Measurements from ENCODE around the gene WDFY3.
"Not testable (repeated sequence)": the region's sequence is repeated elsewhere in the genome, so short reads cannot be mapped to it uniquely, and the experiment has no call there.

Gene WDFY3

DNA sequence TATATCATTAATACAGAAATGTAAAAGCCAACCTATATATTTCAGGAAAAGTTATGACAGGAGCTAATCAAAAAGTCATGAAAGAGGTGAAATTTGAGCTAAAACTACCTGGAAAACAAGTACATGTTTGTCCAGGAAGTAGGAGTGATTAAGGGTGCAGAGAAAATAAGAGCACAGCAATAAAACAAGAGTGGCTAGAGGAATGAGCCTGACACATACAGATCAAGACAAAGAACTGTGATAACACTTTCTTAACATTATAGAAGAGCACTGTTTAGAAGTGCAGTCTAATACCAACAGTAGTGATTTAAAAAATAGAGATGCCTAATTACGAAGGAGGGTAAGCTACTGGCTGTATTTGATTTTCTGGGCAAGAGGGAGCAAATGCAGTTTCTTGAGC, 125.1 kb downstream of the WDFY3 start:
- Histone ChIP-seq H3K4me2 (ENCODE audit: low read length) (no peak overlapping the region), H3K4me3 (ENCODE audit: low read depth, low read length, poor library complexity, severe bottlenecking) (no peak overlapping the region), H3K9me3 (ENCODE audit: low read length) (no peaks in the 10 kb centered on the region), H3K36me3 (ENCODE audit: insufficient read depth, low read length) (no peaks in the 10 kb centered on the region), H4K20me1 (ENCODE audit: insufficient read depth, low read length) (no peaks in the 10 kb centered on the region), H3K27ac (ENCODE audit: low read depth, low read length, poor library complexity, severe bottlenecking) (no peak overlapping the region), H3K9me2 (ENCODE audit: low read depth, low read length) (no peaks in the 10 kb centered on the region), H3K79me2 (ENCODE audit: insufficient read depth, low read length) (no peaks in the 10 kb centered on the region), H3K27me3 (ENCODE audit: insufficient read depth, low read length) (no peaks in the 10 kb centered on the region), H3K9ac (ENCODE audit: low read length) (no peak overlapping the region), H3K4me1 (ENCODE audit: insufficient read depth, low read length, severe bottlenecking) (no peaks in the 10 kb centered on the region), H3F3A (ENCODE audit: insufficient read depth, low read length) (no peaks in the 10 kb centered on the region), H2AFZ (ENCODE audit: low read length) (no peak overlapping the region)
- TF ChIP-seq EZH2 (IDR thresholded peaks at IDR 0.05; ENCODE audit: borderline replicate concordance, low read length) (no peak), CTCF (IDR thresholded peaks at IDR 0.05; ENCODE audit: low read length) (no peak)

DNA sequence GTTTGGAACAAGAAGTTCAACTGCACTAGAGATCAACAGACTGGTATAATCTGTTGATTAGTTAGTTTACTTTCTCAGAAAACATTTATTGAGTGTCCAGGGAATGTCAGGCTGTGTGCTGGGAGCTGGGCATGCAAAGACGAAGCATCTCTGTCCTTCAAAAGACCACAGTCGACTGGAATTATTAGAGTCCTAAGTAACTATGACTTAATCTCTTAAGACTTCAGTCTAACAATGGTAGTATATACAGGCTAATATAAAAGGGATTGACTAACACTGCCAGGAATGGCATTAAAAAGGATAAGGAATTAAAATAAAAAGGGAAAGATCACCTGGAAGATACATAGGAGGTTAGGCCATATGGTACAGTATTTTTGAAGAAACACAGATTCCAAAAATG, 128.7 kb downstream of the WDFY3 start:
- Histone ChIP-seq H3K9me3 (ENCODE audit: low read length) (no peaks in the 10 kb centered on the region), H3K4me1 (ENCODE audit: insufficient read depth, low read length, severe bottlenecking) (no peaks in the 10 kb centered on the region), H3K27me3 (ENCODE audit: insufficient read depth, low read length) (no peaks in the 10 kb centered on the region), H4K20me1 (ENCODE audit: insufficient read depth, low read length) (no peaks in the 10 kb centered on the region), H2AFZ (ENCODE audit: low read length) (no peak overlapping the region), H3K27ac (ENCODE audit: low read depth, low read length, poor library complexity, severe bottlenecking) (no peak overlapping the region), H3K9ac (ENCODE audit: low read length) (no peak overlapping the region), H3K9me2 (ENCODE audit: low read depth, low read length) (no peaks in the 10 kb centered on the region), H3F3A (ENCODE audit: insufficient read depth, low read length) (no peaks in the 10 kb centered on the region), H3K4me2 (ENCODE audit: low read length) (no peak overlapping the region), H3K36me3 (ENCODE audit: insufficient read depth, low read length) (no peaks in the 10 kb centered on the region), H3K79me2 (ENCODE audit: insufficient read depth, low read length) (no peaks in the 10 kb centered on the region), H3K4me3 (ENCODE audit: low read depth, low read length, poor library complexity, severe bottlenecking) (no peak overlapping the region)
- TF ChIP-seq EZH2 (IDR thresholded peaks at IDR 0.05; ENCODE audit: borderline replicate concordance, low read length): no peak

DNA sequence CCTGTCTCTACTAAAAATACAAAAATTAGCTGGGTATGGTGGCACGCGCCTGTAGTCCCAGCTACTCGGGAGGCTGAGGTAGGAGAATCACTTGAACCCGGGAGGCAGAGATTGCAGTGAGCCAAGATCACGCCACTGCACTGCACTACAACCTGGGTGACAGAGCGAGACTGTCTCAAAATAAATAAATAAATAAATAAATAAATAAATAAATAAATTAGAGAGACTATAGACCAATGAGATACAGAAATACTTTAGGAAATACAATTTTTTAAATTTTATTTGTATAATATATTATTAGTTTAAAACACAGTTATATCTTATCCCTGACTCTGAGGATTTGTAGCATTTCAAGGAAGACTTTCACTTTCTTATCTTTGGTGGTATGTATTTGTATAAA, 136.9 kb downstream of the WDFY3 start:
- not testable (repeated sequence) for H3K36me3 ChIP-seq (ENCODE audit: insufficient read depth, low read length); H3K4me3 ChIP-seq (ENCODE audit: low read depth, low read length, poor library complexity, severe bottlenecking); H4K20me1 ChIP-seq (ENCODE audit: insufficient read depth, low read length); H3K27ac ChIP-seq (ENCODE audit: low read depth, low read length, poor library complexity, severe bottlenecking); H3K4me1 ChIP-seq (ENCODE audit: insufficient read depth, low read length, severe bottlenecking); H3F3A ChIP-seq (ENCODE audit: insufficient read depth, low read length); H2AFZ ChIP-seq (ENCODE audit: low read length); H3K4me2 ChIP-seq (ENCODE audit: low read length); H3K79me2 ChIP-seq (ENCODE audit: insufficient read depth, low read length); H3K9me3 ChIP-seq (ENCODE audit: low read length); H3K9ac ChIP-seq (ENCODE audit: low read length); H3K9me2 ChIP-seq (ENCODE audit: low read depth, low read length); H3K27me3 ChIP-seq (ENCODE audit: insufficient read depth, low read length)

DNA sequence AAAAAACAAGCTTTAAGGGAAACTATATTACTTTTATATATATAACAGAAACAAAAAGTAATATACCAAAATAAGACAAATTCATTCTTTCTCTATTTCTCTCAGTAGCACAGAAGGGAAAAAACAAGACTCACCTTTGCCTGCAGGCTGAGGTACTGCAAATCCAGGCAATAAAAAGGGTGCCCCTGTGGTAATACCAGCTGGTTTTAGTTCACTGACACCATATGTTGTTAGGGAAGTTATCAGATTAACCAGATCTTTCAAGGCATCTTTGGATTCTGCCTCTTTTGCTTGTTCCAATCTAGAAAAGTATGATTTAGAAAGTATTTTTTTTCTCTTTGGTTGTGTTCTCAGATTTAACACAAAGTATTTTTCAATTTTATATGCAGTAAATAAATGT, 139.8 kb downstream of the WDFY3 start:
- Histone ChIP-seq H3K36me3 (ENCODE audit: insufficient read depth, low read length) (no peaks in the 10 kb centered on the region), H3K4me2 (ENCODE audit: low read length) (no peak overlapping the region)

More for the DNA sequence above, 139.8 kb downstream of the WDFY3 start:
- Histone ChIP-seq H3K9ac (ENCODE audit: low read length) (no peak overlapping the region), H3K4me1 (ENCODE audit: insufficient read depth, low read length, severe bottlenecking) (no peaks in the 10 kb centered on the region), H2AFZ (ENCODE audit: low read length) (no peak overlapping the region), H4K20me1 (ENCODE audit: insufficient read depth, low read length) (no peaks in the 10 kb centered on the region), H3K27ac (ENCODE audit: low read depth, low read length, poor library complexity, severe bottlenecking) (no peak overlapping the region), H3F3A (ENCODE audit: insufficient read depth, low read length) (no peaks in the 10 kb centered on the region), H3K4me3 (ENCODE audit: low read depth, low read length, poor library complexity, severe bottlenecking) (no peak overlapping the region), H3K27me3 (ENCODE audit: insufficient read depth, low read length) (no peaks in the 10 kb centered on the region), H3K9me3 (ENCODE audit: low read length) (no peaks in the 10 kb centered on the region), H3K79me2 (ENCODE audit: insufficient read depth, low read length) (no peaks in the 10 kb centered on the region), H3K9me2 (ENCODE audit: low read depth, low read length) (no peaks in the 10 kb centered on the region)
- TF ChIP-seq CTCF (IDR thresholded peaks at IDR 0.05; ENCODE audit: low read length) (no peak), EZH2 (IDR thresholded peaks at IDR 0.05; ENCODE audit: borderline replicate concordance, low read length) (no peak)
